Measurements from ENCODE around the gene TUBG2.

Gene TUBG2

GRCh38 chr17:42682722-42683403 is 23.8 kb downstream of the TUBG2 start:
- peak; percentile 55 for DNase-seq (ENCODE audit: low spot score)
- no peak for TF ChIP-seq CTCF (conservative IDR thresholded peaks at IDR 0.05; ENCODE audit: low read depth)
- H3K27ac ChIP-seq, result peak overlapping the region; percentile 83
- ChIA-PET POLR2A (ENCODE audit: low non-redundant PET) (no interaction called here), CTCF (interaction anchor here (0.5 to 1.9 kb wide), 3 partner anchors 9 to 105 kb away, joined by 3 to 12 read pairs (median 4); partner anchors contain the start of gene PSMC3IP)

- DNase-seq (ENCODE audit: low spot score), result no peak
- POLR2A ChIA-PET (ENCODE audit: low non-redundant PET), result interaction anchor here (1.1 kb wide), 1 partner anchor 106 kb away, joined by 3 read pairs; the partner anchor contains the start of gene PSMC3IP
- CTCF ChIA-PET, result interaction anchor here (0.9 to 1.9 kb wide), 2 partner anchors 10 to 105 kb away, joined by 3 to 12 read pairs; partner anchors contain the start of gene PSMC3IP
- H3K27ac ChIP-seq, result peak overlapping the region; percentile 83
- TF ChIP-seq CTCF (conservative IDR thresholded peaks at IDR 0.05; ENCODE audit: low read depth), result no peak
Observed at GRCh38 chr17:42683407-42684034, 24.4 kb downstream of the TUBG2 start.

- ChIA-PET CTCF (no interaction called here), POLR2A (ENCODE audit: low non-redundant PET) (no interaction called here)
- no peak for TF ChIP-seq CTCF (conservative IDR thresholded peaks at IDR 0.05; ENCODE audit: low read depth)
- DNase-seq (ENCODE audit: low spot score), result no peak
- H3K27ac ChIP-seq, result peak overlapping the region; percentile 83
Observed at GRCh38 chr17:42684929-42685556, 26.0 kb downstream of the TUBG2 start.

- CTCF ChIA-PET, result no interaction called here
- no peak for TF ChIP-seq CTCF (conservative IDR thresholded peaks at IDR 0.05; ENCODE audit: low read depth)
- H3K27ac ChIP-seq, result peak overlapping the region; percentile 83
Observed at GRCh38 chr17:42685831-42686230, 26.7 kb downstream of the TUBG2 start.

GRCh38 chr17:42686520-42687128 is 27.5 kb downstream of the TUBG2 start:
- H3K27ac ChIP-seq, result no peak overlapping the region
- ChIA-PET POLR2A (ENCODE audit: low non-redundant PET) (no interaction called here), CTCF (no interaction called here)
- no peak for DNase-seq (ENCODE audit: low spot score)
- no peak for TF ChIP-seq CTCF (conservative IDR thresholded peaks at IDR 0.05; ENCODE audit: low read depth)

More at GRCh38 chr17:42685831-42686230, 26.7 kb downstream of the TUBG2 start:
- POLR2A ChIA-PET (ENCODE audit: low non-redundant PET), result no interaction called here
- DNase-seq (ENCODE audit: low spot score), result no peak

- ChIA-PET CTCF (no interaction called here), POLR2A (ENCODE audit: low non-redundant PET) (no interaction called here)
- no peak for DNase-seq (ENCODE audit: low spot score)
- H3K27ac ChIP-seq, result no peak overlapping the region
- no peak for TF ChIP-seq CTCF (conservative IDR thresholded peaks at IDR 0.05; ENCODE audit: low read depth)
Observed at GRCh38 chr17:42687707-42688320, 28.7 kb downstream of the TUBG2 start.
